Sigmoid colon (tissue), 7 donors: ENCODE data around the gene TRERF1. TPM values are rescaled to one million over a fixed set of nuclear protein-coding genes. Genes with fewer than 3 reads are reported as not detected.

ENCODE experiments used
- DNase-seq: peaks from one replicate; pipeline ENCODE4 v3.0.0-alpha.2; 2019
- H3K27ac ChIP-seq, 4 donors: fragments of 200-600 bp; sonication (generic); one replicate each; pipeline ENCODE4 v1.5.1; 2016 to 2019; ENCODE audit warnings: mild to moderate bottlenecking in 1 of 4
- H3K27me3 ChIP-seq, 3 donors: fragments of 200-600 bp; sonication (generic); one replicate each; pipeline ENCODE4 v1.5.1; 2019; ENCODE audit warnings: mild to moderate bottlenecking in 1 of 3
- H3K36me3 ChIP-seq, 4 donors: fragments of 200-600 bp; sonication (generic); one replicate each; pipeline ENCODE4 v1.5.1; 2016 to 2019
- H3K4me1 ChIP-seq, 4 donors: fragments of 200-600 bp; sonication (generic); one replicate each; pipeline ENCODE4 v1.5.1; 2017 to 2019
- H3K4me3 ChIP-seq, 4 donors: fragments of 200-600 bp; sonication (generic); one replicate each; pipeline ENCODE4 v1.5.1; 2017 to 2019; ENCODE audit warnings: mild to moderate bottlenecking in 2 of 4, moderate library complexity in 1 of 4
- H3K9me3 ChIP-seq, 4 donors: fragments of 200-600 bp in 3 of 4; sonication (generic) in 3 of 4; one replicate each; pipeline versions ENCODE4 v1.5.1 to v1.6.1; 2013 to 2019
- EP300 ChIP-seq, 4 donors: sonication (generic); formaldehyde crosslinking; IDR thresholded peaks; one replicate each; pipeline ENCODE4 v1.6.1; 2017; ENCODE audit warnings: antibody characterized with exemption in 4 of 4
- POLR2A ChIP-seq, 2 donors: fragments of 450-650 bp; IDR thresholded peaks; one replicate each; pipeline ENCODE4 v1.6.1; 2016; ENCODE audit warnings: antibody characterized with exemption in 2 of 2, mild to moderate bottlenecking in 2 of 2, moderate library complexity in 2 of 2
- POLR2AphosphoS5 ChIP-seq, 4 donors: sonication (generic); formaldehyde crosslinking; IDR thresholded peaks; one replicate each; pipeline ENCODE4 v1.6.1; 2017; ENCODE audit warnings: antibody characterized with exemption in 4 of 4
- WGBS, 2 donors: extraction: QIAGEN DNeasy Blood & Tissue Kit; methylation state at CpG; one replicate each; pipeline ENCODE4 v1.1.7; 2013; 5-methylcytosine and 5-hydroxymethylcytosine counted together
- intact Hi-C: fragments of 100-400 bp; cut with DNase I; formaldehyde crosslinking; loops from one replicate; pipeline ENCODE4 v1.15.1; 2023
- polyA plus RNA-seq, 3 donors: library from polyadenylated mRNA; stranded (reverse); fragments of 200-250 nt; gene quantifications; one replicate each; pipeline ENCODE4 v1.2.3, GENCODE V29; 2013
- total RNA-seq, 4 donors: library from RNA; depleted of rRNA; stranded (reverse); fragments of >200 nt; gene quantifications; one replicate each; pipeline ENCODE4 v1.1.0, GENCODE V29; 2016
- TF ChIP-seq, protein P1 (sequence below), 4 experiments: fragments of 450-650 bp in 3 of 4; fragments of 200-600 bp in 1 of 4; IDR thresholded peaks; one replicate each; pipeline ENCODE4 v1.5.1; 2016 to 2019; ENCODE audit warnings: antibody characterized with exemption in 4 of 4, mild to moderate bottlenecking in 3 of 4, moderate library complexity in 2 of 4
- donor health status: healthy with polysubstance abuse.
- donor health status: Bipolar disorder and iron deficiency.
- donor health status: healthy.

Gene TRERF1
- total and polyA plus RNA-seq, 7 donors, result 0.46 to 10.5 (median 4.6) TPM

DNA sequence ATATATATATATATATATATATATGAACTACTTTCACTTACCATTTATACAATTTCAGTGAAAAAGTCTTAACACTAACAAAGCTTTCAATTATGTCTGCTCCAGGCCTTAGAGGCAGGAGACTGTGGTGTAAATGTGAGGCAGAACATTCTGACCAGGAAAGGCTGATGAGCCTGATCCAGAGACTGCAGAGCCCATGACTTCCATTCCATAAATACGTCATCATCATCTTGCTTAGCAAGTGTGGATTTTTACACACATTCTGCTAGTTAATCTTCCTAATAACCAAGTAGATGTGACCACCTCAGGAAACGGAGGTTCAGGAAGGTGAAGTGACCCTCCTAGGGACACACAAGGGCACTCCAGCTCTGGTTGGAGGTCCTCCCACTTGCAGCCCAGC lies 14.9 kb downstream of the TRERF1 start:
- WGBS, 2 donors, result 89 to 95% methylated on average over 2 of the region's 2 CpGs
- Histone ChIP-seq H3K36me3 (no peaks in the 10 kb centered on the region), H3K9me3 (peaks cover 0 to 7% (median 5%) of the 10 kb centered on the region in 4 donors), H3K27ac (no peak overlapping the region), H3K4me1 (peaks cover 0 to 26% (median 23%) of the 10 kb centered on the region in 4 donors), H3K4me3 (no peak overlapping the region), H3K27me3 (no peaks in the 10 kb centered on the region)
- intact Hi-C loops, result no loop called here
- TF ChIP-seq, protein P1, sequence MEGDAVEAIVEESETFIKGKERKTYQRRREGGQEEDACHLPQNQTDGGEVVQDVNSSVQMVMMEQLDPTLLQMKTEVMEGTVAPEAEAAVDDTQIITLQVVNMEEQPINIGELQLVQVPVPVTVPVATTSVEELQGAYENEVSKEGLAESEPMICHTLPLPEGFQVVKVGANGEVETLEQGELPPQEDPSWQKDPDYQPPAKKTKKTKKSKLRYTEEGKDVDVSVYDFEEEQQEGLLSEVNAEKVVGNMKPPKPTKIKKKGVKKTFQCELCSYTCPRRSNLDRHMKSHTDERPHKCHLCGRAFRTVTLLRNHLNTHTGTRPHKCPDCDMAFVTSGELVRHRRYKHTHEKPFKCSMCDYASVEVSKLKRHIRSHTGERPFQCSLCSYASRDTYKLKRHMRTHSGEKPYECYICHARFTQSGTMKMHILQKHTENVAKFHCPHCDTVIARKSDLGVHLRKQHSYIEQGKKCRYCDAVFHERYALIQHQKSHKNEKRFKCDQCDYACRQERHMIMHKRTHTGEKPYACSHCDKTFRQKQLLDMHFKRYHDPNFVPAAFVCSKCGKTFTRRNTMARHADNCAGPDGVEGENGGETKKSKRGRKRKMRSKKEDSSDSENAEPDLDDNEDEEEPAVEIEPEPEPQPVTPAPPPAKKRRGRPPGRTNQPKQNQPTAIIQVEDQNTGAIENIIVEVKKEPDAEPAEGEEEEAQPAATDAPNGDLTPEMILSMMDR (IDR thresholded peaks at IDR 0.05), result no peak
- TF ChIP-seq POLR2A (IDR thresholded peaks at IDR 0.05), result no peak
- no peak for TF ChIP-seq EP300 (IDR thresholded peaks at IDR 0.05)
- no peak for TF ChIP-seq POLR2AphosphoS5 (IDR thresholded peaks at IDR 0.05)
- DNase-seq, result no peak

DNA sequence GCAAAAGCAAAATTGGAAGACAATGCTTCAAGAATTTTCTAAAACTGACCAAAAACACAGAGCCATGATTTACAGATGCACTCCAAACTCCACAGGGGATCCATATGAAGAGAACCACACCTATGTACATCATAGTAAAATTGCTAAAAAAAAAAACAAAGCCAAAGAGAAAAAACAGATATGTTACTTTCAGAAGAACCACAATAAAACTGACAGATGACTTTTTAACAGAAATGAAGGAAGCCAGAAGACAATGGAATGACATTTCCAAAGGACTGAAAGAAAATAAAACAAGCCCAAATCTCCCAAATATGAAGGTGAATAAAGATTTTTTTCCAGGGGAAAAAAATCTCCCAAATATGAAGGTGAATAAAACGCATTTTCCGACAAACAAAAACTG lies 17.5 kb downstream of the TRERF1 start:
- intact Hi-C loops, result no loop called here
- no peaks in the 10 kb centered on the region for H3K36me3 ChIP-seq
- peaks cover 0 to 7% (median 5%) of the 10 kb centered on the region in 4 donors for H3K9me3 ChIP-seq
- 97 to 99% methylated on average over 2 of the region's 2 CpGs for WGBS, 2 donors
- TF ChIP-seq POLR2AphosphoS5 (IDR thresholded peaks at IDR 0.05) (no peak), EP300 (IDR thresholded peaks at IDR 0.05) (no peak), POLR2A (IDR thresholded peaks at IDR 0.05) (no peak)
- TF ChIP-seq, protein P1 (IDR thresholded peaks at IDR 0.05), result no peak
- H3K4me3 ChIP-seq, result no peak overlapping the region
- DNase-seq, result no peak
- no peaks in the 10 kb centered on the region for H3K27me3 ChIP-seq
- no peak overlapping the region for H3K27ac ChIP-seq
- peaks cover 0 to 3% (median under 1%) of the 10 kb centered on the region in 4 donors for H3K4me1 ChIP-seq

DNA sequence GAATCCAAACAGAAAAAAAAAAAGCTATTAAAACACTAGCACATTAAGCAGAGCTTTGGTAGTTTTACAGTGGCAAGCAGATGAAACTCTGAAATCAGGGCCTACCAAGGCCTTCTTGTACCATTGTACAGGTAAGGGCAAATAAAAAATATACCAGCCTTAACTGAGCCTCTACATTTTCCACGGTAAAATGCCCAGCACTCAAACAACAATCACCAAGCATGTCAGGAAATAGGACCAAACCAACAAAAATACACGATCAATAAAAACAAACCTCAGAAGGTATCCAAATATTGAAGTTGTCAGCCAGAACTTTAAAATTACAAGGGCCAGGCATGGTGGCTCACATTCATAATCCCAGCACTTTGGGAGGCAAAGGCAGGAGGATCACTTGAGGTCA lies 18.3 kb downstream of the TRERF1 start:
- Histone ChIP-seq H3K27me3 (no peaks in the 10 kb centered on the region), H3K4me1 (peaks cover 0 to 11% (median 7%) of the 10 kb centered on the region in 4 donors), H3K9me3 (peaks cover 0 to 7% (median 5%) of the 10 kb centered on the region in 4 donors), H3K4me3 (no peak overlapping the region), H3K27ac (no peak overlapping the region), H3K36me3 (no peaks in the 10 kb centered on the region)
- no peak for DNase-seq
- 96 to 97% methylated on average over 2 of the region's 2 CpGs for WGBS, 2 donors
- no peak for TF ChIP-seq POLR2AphosphoS5 (IDR thresholded peaks at IDR 0.05)
- no peak for TF ChIP-seq EP300 (IDR thresholded peaks at IDR 0.05)
- TF ChIP-seq, protein P1 (IDR thresholded peaks at IDR 0.05), result no peak
- TF ChIP-seq POLR2A (IDR thresholded peaks at IDR 0.05), result no peak
- intact Hi-C loops, result no loop called here

DNA sequence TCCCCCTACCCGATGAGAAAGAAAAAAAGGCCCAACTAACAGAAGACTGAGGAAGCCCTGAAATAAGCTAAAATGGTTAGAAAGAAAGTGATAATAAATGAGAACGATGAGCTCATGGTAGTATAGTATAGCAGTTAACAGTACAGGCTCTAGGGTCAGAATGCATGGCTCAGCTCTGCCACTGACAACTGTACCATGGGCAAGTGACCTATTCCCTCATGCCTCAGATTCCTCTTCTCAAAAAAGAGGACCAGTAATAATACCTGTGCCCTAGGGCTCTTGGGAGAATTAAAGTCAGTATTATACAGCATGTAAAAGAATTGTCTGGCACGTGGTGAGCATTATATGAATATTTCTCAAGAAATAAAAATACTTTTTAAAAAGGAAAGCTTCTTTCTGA lies 19.8 kb downstream of the TRERF1 start:
- Histone ChIP-seq H3K27ac (no peak overlapping the region), H3K36me3 (no peaks in the 10 kb centered on the region), H3K9me3 (peaks cover 0 to 7% (median 5%) of the 10 kb centered on the region in 4 donors), H3K27me3 (no peaks in the 10 kb centered on the region), H3K4me1 (peaks cover 0 to 14% (median 7%) of the 10 kb centered on the region in 4 donors), H3K4me3 (no peak overlapping the region)
- no peak for DNase-seq
- intact Hi-C loops, result no loop called here
- TF ChIP-seq EP300 (IDR thresholded peaks at IDR 0.05) (no peak), POLR2AphosphoS5 (IDR thresholded peaks at IDR 0.05) (no peak), POLR2A (IDR thresholded peaks at IDR 0.05) (no peak)
- TF ChIP-seq, protein P1 (IDR thresholded peaks at IDR 0.05), result no peak
- WGBS, 2 donors, result 93% methylated on average over 3 of the region's 3 CpGs

DNA sequence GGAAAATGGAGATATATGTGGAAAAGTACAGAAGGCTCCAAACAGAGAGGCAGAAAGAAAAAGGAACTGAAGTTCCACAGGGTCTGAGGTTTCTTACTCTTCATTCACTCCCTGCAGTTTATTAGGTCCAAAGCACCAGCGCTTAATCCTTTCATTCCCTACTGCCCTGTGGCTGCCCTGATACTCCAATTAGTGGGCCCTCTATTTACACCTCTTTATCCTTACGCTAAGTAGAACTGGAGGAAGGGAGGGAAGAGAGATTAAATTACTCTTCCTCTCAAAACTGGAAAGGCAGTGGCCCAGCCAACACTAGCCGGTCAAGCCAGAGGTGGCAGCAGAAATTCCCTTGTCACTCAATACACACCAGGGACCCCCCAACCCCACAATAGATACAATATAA lies 20.4 kb downstream of the TRERF1 start:
- no peaks in the 10 kb centered on the region for H3K27me3 ChIP-seq
- no peaks in the 10 kb centered on the region for H3K36me3 ChIP-seq
- no peak overlapping the region for H3K27ac ChIP-seq
- WGBS, 2 donors, result 93 to 97% methylated on average over 3 of the region's 3 CpGs
- H3K4me1 ChIP-seq, result peaks cover 0 to 14% (median 7%) of the 10 kb centered on the region in 4 donors
- intact Hi-C loops, result no loop called here
- no peak for DNase-seq
- H3K4me3 ChIP-seq, result no peak overlapping the region
- peaks cover 0 to 7% (median 5%) of the 10 kb centered on the region in 4 donors for H3K9me3 ChIP-seq
- TF ChIP-seq POLR2A (IDR thresholded peaks at IDR 0.05) (no peak), POLR2AphosphoS5 (IDR thresholded peaks at IDR 0.05) (no peak), EP300 (IDR thresholded peaks at IDR 0.05) (no peak)
- TF ChIP-seq, protein P1 (IDR thresholded peaks at IDR 0.05), result no peak
